Measurements from ENCODE around the gene DENND1B. TPM values are rescaled to one million over a fixed set of nuclear protein-coding genes. Genes with fewer than 3 reads are reported as not detected.

The DENND1B gene
- total and polyA plus RNA-seq, 9 of the 15 experiments (the other 6 are each of a cell fraction or from before 2014, with no cell fraction given): 2.1 to 12.1 (median 7.5) TPM

DNA sequence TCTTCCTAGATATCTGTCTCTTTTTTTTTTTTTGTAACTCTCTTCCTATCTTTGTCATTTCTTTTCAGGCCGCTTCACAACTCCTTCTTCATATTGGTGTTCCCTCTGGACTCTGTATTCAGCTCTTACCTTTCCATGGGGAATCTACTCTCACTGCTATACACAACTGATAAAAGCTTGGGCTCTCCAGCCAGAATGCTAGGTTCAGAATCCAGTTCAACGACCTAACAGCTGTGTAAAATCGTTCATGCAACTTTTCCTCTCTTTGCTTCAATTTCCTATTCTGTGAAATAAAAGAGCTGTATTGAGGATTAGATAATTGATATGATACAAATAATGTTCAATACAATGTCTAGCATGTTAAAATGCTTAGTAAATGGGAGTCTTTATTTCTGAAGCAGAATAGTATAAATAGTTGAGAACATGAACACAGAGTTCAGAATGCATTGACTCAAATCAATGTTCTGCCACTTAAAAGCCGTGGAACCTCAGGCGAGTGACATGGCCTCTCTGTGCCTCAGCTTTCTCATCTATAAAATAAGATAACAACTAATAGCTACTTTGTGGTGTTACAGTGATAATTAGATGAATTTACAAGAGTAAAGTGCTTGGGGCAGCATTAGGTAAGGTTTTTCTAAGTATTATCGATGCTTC is 88.5 kb downstream of the DENND1B start:
- BruUV-seq (replicated peaks): no TSS peak
- Histone ChIP-seq H2AFZ (ENCODE audit: low read depth, low read length) (no peak overlapping the region), H3K4me2 (ENCODE audit: insufficient read depth, low read length) (no peak overlapping the region), H3K9ac (ENCODE audit: insufficient read depth in 1 of 2, low read depth in 2 of 2, low read length in 2 of 2) (no peak overlapping the region), H3K36me3 (ENCODE audit: control insufficient read depth, insufficient read depth, low read length) (peaks cover 3% of the 10 kb centered on the region; the same call in 1 of the 3 replicates), H3K27me3 (ENCODE audit: control insufficient read depth in 2 of 2, insufficient read depth in 2 of 2, low read length in 2 of 2) (no peaks in the 10 kb centered on the region), H3K27ac (ENCODE audit: extremely low read depth, low read depth, low read length) (no peak overlapping the region), H3K9me1 (ENCODE audit: control insufficient read depth, insufficient read depth, low read length) (no peaks in the 10 kb centered on the region), H3K9me3 (replicated peaks; ENCODE audit: control insufficient read depth, insufficient read depth, low read depth, low read length) (no peaks in the 10 kb centered on the region; the same call in 1 of the 2 replicates), H4K20me1 (replicated peaks; ENCODE audit: control insufficient read depth, insufficient read depth, low read length) (no peaks in the 10 kb centered on the region), H3K4me1 (replicated peaks in 1 of 2; ENCODE audit: control insufficient read depth in 2 of 2, insufficient read depth in 2 of 2, low read length in 2 of 2) (no peaks in the 10 kb centered on the region), H3K79me2 (ENCODE audit: control insufficient read depth, insufficient read depth, low read length) (no peaks in the 10 kb centered on the region), H3K4me3 (no peak overlapping the region)
- in situ Hi-C loops (cut with MboI): no loop called here
- CTCF ChIA-PET (ENCODE audit: low intra/inter-chr PET ratio): no interaction called here
- ATAC-seq (peak; percentile 47; the same call in 1 of the 3 replicates), DNase-seq (ENCODE audit: extremely low read depth in 1 of 4, low spot score in 3 of 4) (no peak), FAIRE-seq (no peak)
- WGBS (ENCODE audit: insufficient coverage, low coverage, missing lambda C conversion rate): 57% methylated on average over 6 of the region's 6 CpGs
- intact Hi-C loops (cut with micrococcal nuclease): no loop called here
- POLR2A ChIA-PET: interaction anchor here (0.9 kb wide), 1 partner anchor 9 kb away, joined by 3 read pairs; no protein-coding TSS in a partner anchor
- TF ChIP-seq HCFC1 (IDR thresholded peaks at IDR 0.05; ENCODE audit: low read depth, low read length): no peak
- TF ChIP-seq BCOR (IDR thresholded peaks at IDR 0.05): no peak
- TF ChIP-seq E2F6 (IDR thresholded peaks at IDR 0.05; ENCODE audit: borderline replicate concordance in 1 of 2, extremely low read depth in 1 of 2, insufficient read depth in 1 of 2, insufficient read length in 1 of 2, low read depth in 1 of 2, low read length in 1 of 2, poor library complexity in 1 of 2, severe bottlenecking in 1 of 2): no peak
- TF ChIP-seq RAD21 (CRISPR knock-in tag; conservative IDR thresholded peaks at IDR 0.05 in 1 of 2, IDR thresholded peaks at IDR 0.05 in 1 of 2): no peak
- TF ChIP-seq RBFOX2 (IDR thresholded peaks at IDR 0.05; ENCODE audit: low read depth, low read length): no peak
- no peak for TF ChIP-seq ARID1B (IDR thresholded peaks at IDR 0.05)
- TF ChIP-seq MCM5 (IDR thresholded peaks at IDR 0.05; ENCODE audit: low read depth): no peak
- TF ChIP-seq ZBTB7A (IDR thresholded peaks at IDR 0.05; ENCODE audit: borderline replicate concordance, control insufficient read depth, low read depth, low read length): no peak
- no peak for TF ChIP-seq NFIX (CRISPR knock-in tag; IDR thresholded peaks at IDR 0.05; ENCODE audit: low read depth)
- no peak for TF ChIP-seq TAF1 (IDR thresholded peaks at IDR 0.05; ENCODE audit: control insufficient read depth, extremely low read depth, insufficient read depth, low read length, severe bottlenecking)
- no peak for TF ChIP-seq ZNF146 (CRISPR knock-in tag; IDR thresholded peaks at IDR 0.05; ENCODE audit: unreplicated experiment)
- no peak for TF ChIP-seq ILF3 (IDR thresholded peaks at IDR 0.05; ENCODE audit: borderline replicate concordance)
- TF ChIP-seq HDAC1 (IDR thresholded peaks at IDR 0.05): no peak
- TF ChIP-seq TBL1XR1 (IDR thresholded peaks at IDR 0.05; ENCODE audit: low read length in 2 of 2): no peak
- no peak for TF ChIP-seq XRCC5 (IDR thresholded peaks at IDR 0.05; ENCODE audit: low read depth, low read length)
- TF ChIP-seq, protein P1, sequence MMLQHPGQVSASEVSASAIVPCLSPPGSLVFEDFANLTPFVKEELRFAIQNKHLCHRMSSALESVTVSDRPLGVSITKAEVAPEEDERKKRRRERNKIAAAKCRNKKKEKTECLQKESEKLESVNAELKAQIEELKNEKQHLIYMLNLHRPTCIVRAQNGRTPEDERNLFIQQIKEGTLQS (IDR thresholded peaks at IDR 0.05): no peak
- TF ChIP-seq, protein P1 (CRISPR knock-in tag; conservative IDR thresholded peaks at IDR 0.05): no peak
- TF ChIP-seq SIX5 (IDR thresholded peaks at IDR 0.05; ENCODE audit: borderline replicate concordance in 1 of 2, insufficient read depth in 1 of 2, low read depth in 1 of 2, low read length in 2 of 2): no peak
